Measurements from ENCODE around the gene TCP11.

TCP11 gene

DNA sequence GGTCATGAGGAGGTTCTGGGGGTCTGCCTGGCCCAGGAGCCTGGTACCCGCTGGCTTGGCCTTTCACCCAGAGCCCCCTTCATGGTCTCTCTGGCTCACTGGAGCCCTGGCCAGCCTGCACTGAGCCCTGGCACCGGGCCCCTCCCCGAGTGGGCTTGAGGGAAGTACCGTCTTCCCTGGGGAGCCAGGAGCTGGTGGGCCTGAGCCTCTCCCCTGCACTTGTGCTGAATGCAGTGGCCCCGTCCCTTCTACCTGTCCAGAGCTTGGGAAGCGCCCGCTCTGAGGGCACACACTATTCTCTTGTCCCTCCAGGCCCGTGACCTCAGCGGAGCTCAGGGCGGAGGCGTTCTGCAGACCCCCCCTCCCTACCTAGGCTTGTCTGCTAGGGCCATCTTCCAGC is 62.2 kb downstream of the TCP11 start:
- no peak for DNase-seq

DNA sequence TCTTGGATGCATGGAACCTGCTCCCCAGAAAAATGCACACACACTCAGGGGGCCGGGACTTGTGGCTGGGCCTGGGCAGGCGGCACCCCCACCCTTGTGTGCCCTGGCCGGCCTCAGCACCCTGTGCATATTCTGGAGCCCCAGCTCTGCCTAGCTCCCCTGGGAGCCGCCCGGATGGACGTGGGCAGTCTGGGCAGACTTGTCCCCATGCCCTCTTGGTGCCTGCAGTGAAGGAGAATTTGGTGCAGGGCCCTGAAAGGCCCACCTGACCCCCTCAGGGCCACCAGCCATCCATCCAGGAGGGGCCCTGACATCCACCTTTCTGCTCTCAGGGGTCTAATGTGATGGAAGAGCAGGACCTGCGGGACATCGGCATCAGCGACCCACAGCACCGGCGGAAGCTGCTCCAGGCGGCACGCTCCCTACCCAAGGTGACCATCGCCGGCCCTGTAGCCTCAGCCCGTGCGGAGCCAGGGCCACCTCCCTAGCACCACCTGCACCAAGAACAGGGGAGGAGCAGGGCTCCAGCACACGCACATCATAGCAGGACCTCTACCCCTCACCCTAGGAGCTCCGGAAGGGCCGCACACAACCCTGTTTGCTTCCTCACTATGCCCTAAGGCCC is 62.8 kb downstream of the TCP11 start:
- no peak for DNase-seq

DNA sequence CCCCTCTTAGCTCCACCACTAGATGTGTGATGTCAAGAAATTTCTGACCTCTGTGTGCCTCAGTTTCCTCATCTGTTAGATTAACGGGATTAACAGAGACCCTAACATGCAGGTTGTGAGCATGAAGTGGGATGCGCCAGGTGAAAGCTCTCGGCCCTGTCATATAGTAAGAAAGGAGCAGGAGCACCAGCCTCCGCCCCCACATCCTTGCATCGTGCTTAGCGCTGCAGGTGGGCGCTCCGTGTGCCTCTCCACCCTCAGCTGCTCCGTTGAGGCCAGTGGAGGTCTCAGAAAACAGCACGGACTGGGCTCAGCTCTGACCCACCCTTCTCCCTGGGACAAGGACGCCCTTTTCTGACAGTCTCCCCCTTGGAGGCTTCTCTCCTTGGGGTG is 63.4 kb downstream of the TCP11 start:
- DNase-seq, result no peak

DNA sequence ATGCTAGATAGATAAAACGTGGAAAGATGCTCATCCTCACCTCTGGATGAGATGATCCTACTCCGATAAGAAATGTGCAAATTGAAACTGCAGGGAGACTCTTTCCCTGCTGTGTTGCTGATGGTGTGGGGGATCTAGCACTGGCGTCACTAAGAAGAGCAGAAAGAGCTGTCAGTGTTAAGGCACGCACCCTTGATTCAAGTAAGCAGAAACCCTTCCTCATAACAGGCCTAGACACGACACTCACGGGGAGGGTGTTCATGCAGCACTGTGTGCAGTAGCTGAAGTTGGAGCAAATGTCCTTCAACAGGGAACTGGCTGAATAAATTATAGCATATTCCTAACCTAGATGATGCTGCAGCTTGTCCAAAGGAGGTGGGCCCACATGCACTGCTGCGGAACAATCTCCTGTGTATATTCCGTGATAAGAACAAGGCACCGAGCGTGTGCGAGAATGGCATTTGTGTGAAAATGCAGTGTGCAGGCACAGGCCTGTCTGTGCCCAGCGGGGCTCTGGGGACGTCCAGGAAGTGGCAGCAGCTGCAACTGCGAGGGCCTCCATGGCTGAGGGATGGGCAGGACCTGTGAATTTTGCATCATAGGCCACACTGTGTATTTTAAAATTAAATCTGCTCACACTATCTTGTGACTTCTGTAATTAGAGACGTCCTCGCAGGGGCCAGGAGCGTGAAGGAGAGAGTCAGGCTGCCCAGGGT is 64.0 kb downstream of the TCP11 start:
- DNase-seq, result no peak

DNA sequence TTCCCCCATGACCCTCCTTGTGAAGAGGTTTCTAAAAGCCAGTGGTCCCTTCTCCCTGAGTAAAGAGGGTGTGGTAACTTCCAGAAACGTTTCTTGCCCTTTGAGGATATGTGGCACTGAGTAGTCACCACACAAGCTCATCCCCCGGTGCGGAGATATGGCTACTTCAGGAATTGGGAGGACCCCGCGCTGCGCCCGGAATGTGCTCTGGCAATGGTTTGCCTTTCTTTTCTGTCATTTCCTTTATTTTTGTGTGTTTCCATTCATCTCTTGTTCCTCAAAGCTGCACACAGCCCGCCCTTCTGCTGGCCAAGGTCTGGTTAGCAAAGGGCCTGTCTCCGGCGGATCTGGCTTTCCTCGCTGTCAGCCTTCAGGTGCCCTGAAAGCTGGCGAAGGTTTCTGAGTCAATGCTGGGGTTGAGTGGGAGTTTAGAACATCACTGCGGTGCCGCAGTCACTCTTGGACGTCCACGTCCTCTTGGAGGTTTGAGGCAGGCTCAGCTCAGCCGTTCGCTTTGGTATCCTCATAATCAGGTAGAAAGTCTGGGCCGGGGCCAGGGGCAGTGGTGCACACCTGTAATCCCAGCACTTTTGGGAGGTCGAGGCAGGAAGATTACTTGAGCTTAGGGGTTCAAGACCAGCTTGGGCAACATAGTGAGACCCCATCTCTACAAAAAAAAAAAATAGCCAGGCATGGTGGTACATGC is 67.2 kb downstream of the TCP11 start:
- DNase-seq, result no peak

DNA sequence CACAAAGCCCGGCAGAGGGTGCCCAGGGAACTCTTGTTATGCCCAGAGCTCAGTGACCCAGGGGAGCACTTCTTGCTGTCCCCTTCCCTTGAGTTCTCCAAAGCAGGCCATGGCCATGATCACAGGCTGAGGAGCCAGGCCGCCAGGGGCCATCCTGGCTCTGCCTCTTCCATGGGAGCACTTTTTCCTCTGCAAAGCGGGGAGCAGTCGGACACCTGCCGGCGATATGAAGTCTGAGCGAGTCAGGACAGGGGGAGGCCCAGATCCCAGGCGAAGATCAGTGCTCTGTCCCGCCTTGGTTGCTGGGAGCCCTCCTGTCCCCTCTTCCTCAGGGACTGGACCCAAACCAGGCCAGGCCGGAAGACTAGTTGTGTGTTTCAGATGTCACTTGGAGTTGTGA is 67.9 kb downstream of the TCP11 start:
- DNase-seq, result no peak

- no peak for DNase-seq
These were observed 68.5 kb downstream of the TCP11 start for GRCh38 chr6:35072698-35073055.

DNA sequence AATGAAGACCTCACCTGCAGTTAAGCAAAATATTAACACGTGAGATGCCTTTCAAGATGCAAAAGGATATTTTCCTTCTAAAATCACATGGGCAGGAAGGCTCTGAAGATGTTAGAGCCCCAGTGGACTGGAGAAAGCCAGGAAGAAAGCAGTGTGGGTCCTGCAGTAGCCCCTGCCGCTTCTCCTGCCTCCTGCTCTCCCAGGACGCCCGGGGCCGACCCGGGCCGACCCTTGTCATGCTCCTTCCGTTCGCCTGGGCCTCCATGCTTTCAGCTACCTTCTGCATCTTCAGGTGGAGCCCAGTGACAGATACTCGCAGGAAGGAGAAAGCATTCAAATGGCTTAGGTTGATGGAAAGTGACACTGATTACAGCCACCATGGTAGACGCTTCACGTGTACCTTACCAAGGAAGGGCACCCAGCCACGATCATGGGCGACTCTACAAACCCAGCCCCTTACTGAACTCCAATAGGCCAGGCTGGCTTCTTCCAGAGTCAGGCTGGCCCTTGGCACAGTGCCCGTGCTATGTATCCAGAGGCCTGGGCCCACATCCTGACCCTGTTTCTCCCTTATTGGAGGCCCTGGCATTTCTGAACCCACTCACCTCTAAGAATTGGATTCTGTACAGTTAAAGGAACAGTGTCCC is 69.0 kb downstream of the TCP11 start:
- no peak for DNase-seq

DNA sequence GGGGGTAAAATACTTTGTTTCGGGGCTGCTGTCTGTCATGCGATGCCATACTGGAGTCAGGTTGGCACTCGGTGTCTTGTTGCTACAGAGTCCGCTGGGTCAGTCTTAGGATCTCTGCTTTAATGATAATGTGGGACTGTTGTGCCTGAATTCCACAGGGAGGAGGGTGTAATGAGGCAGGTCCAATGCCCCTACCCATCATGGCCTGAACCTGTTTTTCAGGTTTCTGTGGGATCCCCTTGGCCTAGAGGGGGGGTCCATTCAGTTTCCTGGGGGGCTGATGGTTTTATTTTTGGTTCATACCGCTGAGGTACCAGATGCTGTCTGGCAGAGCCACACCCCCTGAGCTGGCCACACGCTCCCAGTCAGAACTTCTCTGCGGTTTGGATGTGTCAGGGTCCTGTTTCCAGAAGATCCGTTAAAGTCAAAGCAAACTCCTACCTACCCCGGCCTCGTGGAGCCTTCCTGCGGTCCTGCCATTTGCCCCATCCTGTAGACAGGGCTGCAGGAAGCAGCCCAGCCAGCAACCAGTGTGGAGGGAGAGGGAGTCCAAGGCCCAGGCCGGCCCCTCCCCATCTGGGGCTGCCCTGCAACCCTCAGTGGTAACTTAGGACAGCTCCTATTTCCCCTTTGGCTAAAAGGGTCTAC is 69.7 kb downstream of the TCP11 start:
- DNase-seq, result no peak

- DNase-seq, result no peak
These were observed 71.0 kb downstream of the TCP11 start for GRCh38 chr6:35070111-35070510.

DNA sequence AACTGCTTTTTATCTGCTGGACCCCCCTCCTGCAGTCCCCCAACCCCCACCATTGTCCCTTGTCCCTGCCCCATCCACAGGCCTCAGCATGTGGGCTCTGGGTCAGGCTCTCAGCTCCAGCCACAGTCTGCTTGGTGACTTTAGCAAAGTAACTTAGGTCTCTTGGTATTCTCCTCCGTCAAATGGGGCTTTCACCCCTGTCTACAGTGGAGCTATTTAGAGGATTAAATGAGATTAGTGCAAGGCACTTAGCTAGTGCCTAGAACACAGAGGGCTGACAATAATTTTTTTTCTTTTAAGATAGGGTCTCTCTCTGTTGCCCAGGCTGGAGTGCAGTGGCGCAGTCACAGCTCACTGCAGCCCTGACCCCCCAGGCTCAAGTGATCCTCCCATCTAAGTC is 71.9 kb downstream of the TCP11 start:
- no peak for DNase-seq

DNA sequence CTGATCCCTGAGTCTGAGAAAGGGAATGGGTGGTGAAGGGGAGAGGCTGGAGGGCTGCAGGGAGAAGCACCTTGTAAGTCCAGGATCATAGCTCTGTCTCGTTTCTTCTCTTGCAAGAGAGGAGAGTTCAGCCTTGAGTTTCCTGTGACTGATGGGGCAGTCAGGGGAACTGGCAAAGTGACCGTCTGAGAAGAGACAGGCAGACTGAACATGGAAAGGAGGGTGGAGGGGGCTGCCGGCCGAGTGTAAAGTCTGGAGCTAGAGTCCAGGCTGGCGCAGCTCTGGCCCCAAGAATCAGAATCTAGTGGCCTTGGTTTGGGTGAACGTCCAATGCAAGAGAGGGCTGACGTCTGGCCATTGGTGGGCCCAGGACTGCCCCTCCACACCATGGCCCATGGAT is 72.5 kb downstream of the TCP11 start:
- no peak for DNase-seq

GRCh38 chr6:35068206-35068605 is 72.9 kb downstream of the TCP11 start:
- no peak for DNase-seq
